GM12878 (cell line): ENCODE data around the gene PDE6D. TPM values are rescaled to one million over a fixed set of nuclear protein-coding genes. Genes with fewer than 3 reads are reported as not detected.
"Not testable (repeated sequence)": the region's sequence is repeated elsewhere in the genome, so short reads cannot be mapped to it uniquely, and the experiment has no call there.

Experiments used
- ATAC-seq: fragments of 200-7000 bp; cut with Tn5 transposase; 3 replicates; pipeline ENCODE4 v1.9.1; 2020; ENCODE audit warnings: mild to moderate bottlenecking, moderate library complexity
- BruUV-seq: library from RNA; stranded (reverse); fragments of 400-500 nt; replicated peaks from 2 replicates; lab custom pipeline; 2021; lab: Mats Ljungman, UMichigan
- CTCF ChIA-PET: fragments of 300-600 bp; sonication (Branson Sonifier 250); formaldehyde crosslinking; extraction: SDS; loops from one replicate; lab custom pipeline; 2021; ENCODE audit warnings: inconsistent platforms; lab: Yijun Ruan, JAX
- POLR2A ChIA-PET: fragments of 350-600 bp; formaldehyde crosslinking; extraction: SDS; loops from one replicate; lab custom pipeline; 2021; ENCODE audit warnings: inconsistent platforms; lab: Charles Lee
- RAD21 ChIA-PET: fragments of 300-600 bp; sonication (Branson Sonifier 250); formaldehyde crosslinking; loops from one replicate; lab custom pipeline; 2023; ENCODE audit warnings: antibody characterized with exemption; ENCODE audit not compliant: unreplicated experiment; lab: Charles Lee
- SMC1A ChIA-PET: fragments of 300-600 bp; sonication (Branson Sonifier 250); formaldehyde crosslinking; loops from one replicate; lab custom pipeline; 2023; ENCODE audit not compliant: unreplicated experiment, uncharacterized antibody; lab: Charles Lee
- DNase-seq: peaks from one replicate; pipeline ENCODE4 v3.0.0-alpha.2; 2011; ENCODE audit warnings: low read depth, low spot score
- FAIRE-seq: peaks from 3 replicates; lab custom pipeline; 2011; peaks lifted over from hg19 to GRCh38; lab: Jason Lieb, UNC
- H2AFZ ChIP-seq: 2 replicates; pipeline ENCODE4 v1.6.0; 2011; ENCODE audit warnings: low read depth, low read length, control low read depth; ENCODE audit not compliant: control insufficient read depth
- H3K27ac ChIP-seq: 2 replicates; pipeline ENCODE4 v1.5.1; 2011; ENCODE audit warnings: control low read depth; ENCODE audit not compliant: control insufficient read depth, insufficient read depth
- H3K27me3 ChIP-seq, 2 experiments: replicated peaks in 1 of 2; 2 replicates each; pipeline versions ENCODE4 v1.6.0 to v1.6.1; 2011; ENCODE audit warnings: low read length in 1 of 2; ENCODE audit not compliant: control insufficient read depth in 2 of 2, insufficient read depth in 2 of 2
- H3K36me3 ChIP-seq, 2 experiments: 2 replicates each; pipeline ENCODE4 v1.5.1; 2011; ENCODE audit warnings: low read length in 1 of 2; ENCODE audit not compliant: control insufficient read depth in 2 of 2, insufficient read depth in 2 of 2
- H3K4me1 ChIP-seq: 2 replicates; pipeline ENCODE4 v1.6.1; 2011; ENCODE audit warnings: mild to moderate bottlenecking, low read length, moderate library complexity, mixed read lengths; ENCODE audit not compliant: control insufficient read depth, insufficient read depth
- H3K4me2 ChIP-seq: 2 replicates; pipeline ENCODE4 v1.6.0; 2011; ENCODE audit warnings: control low read depth; ENCODE audit not compliant: control insufficient read depth, insufficient read depth
- H3K4me3 ChIP-seq: fragments of 200-600 bp; sonication (generic); 2 replicates; pipeline ENCODE4 v1.5.1; 2016
- H3K79me2 ChIP-seq: 2 replicates; pipeline ENCODE4 v1.6.0; 2011; ENCODE audit warnings: low read length; ENCODE audit not compliant: control insufficient read depth, insufficient read depth
- H3K9ac ChIP-seq: 2 replicates; pipeline ENCODE4 v1.8.0; 2011; ENCODE audit warnings: low read length, control low read depth, mixed read lengths; ENCODE audit not compliant: control insufficient read depth, insufficient read depth
- H3K9me3 ChIP-seq: replicated peaks from 3 replicates; pipeline ENCODE4 v1.5.1; 2011; ENCODE audit warnings: mild to moderate bottlenecking, low read length; ENCODE audit not compliant: control insufficient read depth, insufficient read depth
- H4K20me1 ChIP-seq: 2 replicates; pipeline ENCODE4 v1.6.0; 2011; ENCODE audit not compliant: control insufficient read depth, insufficient read depth
- BHLHE40 ChIP-seq, 2 experiments: fragments of 450-650 bp in 1 of 2; IDR thresholded peaks; 2 replicates each; pipeline ENCODE4 v1.6.1; 2011 to 2017; ENCODE audit warnings: low read depth in 2 of 2, borderline replicate concordance in 1 of 2, improper control_type of control experiment in 1 of 2, low read length in 1 of 2, mild to moderate bottlenecking in 1 of 2
- ETV6 ChIP-seq, 2 experiments: fragments of 450-650 bp in 1 of 2; IDR thresholded peaks in 1 of 2; conservative IDR thresholded peaks in 1 of 2; 2 replicates each; pipeline ENCODE4 v1.6.1; 2014; ENCODE audit warnings: antibody characterized with exemption in 1 of 2, borderline replicate concordance in 1 of 2, low read depth in 1 of 2, mild to moderate bottlenecking in 1 of 2, moderate library complexity in 1 of 2
- RAD51 ChIP-seq: fragments of 450-650 bp; IDR thresholded peaks from 2 replicates; pipeline ENCODE4 v1.6.1; 2016; ENCODE audit warnings: moderate library complexity, mild to moderate bottlenecking, inconsistent platforms
- ZNF274 ChIP-seq: IDR thresholded peaks from one replicate; pipeline ENCODE4 v1.8.0; 2011; ENCODE audit not compliant: insufficient read length, insufficient read depth
- WGBS: methylation state at CpG from one replicate; pipeline ENCODE4 v1.1.6; 2016; ENCODE audit warnings: low lambda C conversion rate; ENCODE audit not compliant: insufficient replicate concordance, insufficient coverage; ENCODE audit errors: missing lambda C conversion rate; 5-methylcytosine and 5-hydroxymethylcytosine counted together
- in situ Hi-C: fragments of 300-500 bp; cut with MboI; formaldehyde crosslinking; loops from 9 replicates; pipeline ENCODE4 v1.14.3; 2018; ENCODE audit warnings: mixed read lengths
- intact Hi-C: fragments of 100-400 bp; cut with micrococcal nuclease; formaldehyde crosslinking; loops from one replicate; pipeline ENCODE4 v1.14.2; 2022; ENCODE audit not compliant: unreplicated experiment
- polyA plus RNA-seq, 11 experiments: library from polyadenylated mRNA; depleted of rRNA in 4 of 11; unstranded in 6 of 11; stranded (reverse) in 5 of 11; fragments of >200 nt; fragmentation: Nextera tagmentation in 4 of 11; fragmentation: Illumina TruSeq in 1 of 11; extraction: Ambion mirVana in 4 of 11; extraction: Trizol in 1 of 11; gene quantifications; 1 replicate in 1 of 11; 2 replicates in 10 of 11; pipeline versions ENCODE4 v1.2.1 to v1.2.3, GENCODE V29; 2011 to 2016; ENCODE audit warnings: inconsistent platforms in 2 of 11, missing spikeins in 2 of 11, low read depth in 1 of 11
- total RNA-seq, 4 experiments: library from RNA; depleted of rRNA in 3 of 4; stranded (reverse); fragments of >200 nt in 3 of 4; fragmentation: Illumina TruSeq in 1 of 4; extraction: Trizol in 1 of 4; gene quantifications; 2 replicates each; pipeline versions ENCODE4 v1.2.1 to v1.2.3, GENCODE V29; 2013 to 2021

PDE6D gene
- total and polyA plus RNA-seq, 10 of the 15 experiments (the other 5 are each of a cell fraction or from before 2014, with no cell fraction given), result 8.2 to 69.4 (median 56.2) TPM

- TF ChIP-seq BHLHE40 (IDR thresholded peaks at IDR 0.05; ENCODE audit: borderline replicate concordance in 1 of 2, low read depth in 2 of 2, low read length in 1 of 2), result no peak
- no peak for TF ChIP-seq ETV6 (conservative IDR thresholded peaks at IDR 0.05 in 1 of 2, IDR thresholded peaks at IDR 0.05 in 1 of 2; ENCODE audit: borderline replicate concordance in 1 of 2, low read depth in 1 of 2)
- no peak for TF ChIP-seq RAD51
- no peak for TF ChIP-seq ZNF274
These were observed 29.9 kb downstream of the PDE6D start (continued) for GRCh38 chr2:231751042-231751815.

GRCh38 chr2:231749016-231749415 is 32.1 kb downstream of the PDE6D start:
- not testable (repeated sequence) for DNase-seq, BruUV-seq

GRCh38 chr2:231748153-231748896 is 32.8 kb downstream of the PDE6D start:
- H3K4me2 ChIP-seq, H3K27ac ChIP-seq, H3K9me3 ChIP-seq, RAD21 ChIA-PET, H3K4me3 ChIP-seq, in situ Hi-C loops, ATAC-seq, H3K9ac ChIP-seq, H3K36me3 ChIP-seq, H2AFZ ChIP-seq, H4K20me1 ChIP-seq, BruUV-seq, intact Hi-C loops, POLR2A ChIA-PET, H3K27me3 ChIP-seq, H3K4me1 ChIP-seq, DNase-seq, H3K79me2 ChIP-seq, FAIRE-seq: not testable (repeated sequence)
- ChIA-PET SMC1A (interaction anchor here (0.7 kb wide), 1 partner anchor 13 kb away, joined by 3 read pairs; no protein-coding TSS in a partner anchor), CTCF (interaction anchor here (0.5 kb wide), 1 partner anchor 716 kb away, joined by 3 read pairs; no protein-coding TSS in a partner anchor)
- 56% methylated on average over 6 of the region's 6 CpGs for WGBS

More at GRCh38 chr2:231749016-231749415, 32.1 kb downstream of the PDE6D start:
- H3K4me3 ChIP-seq, H3K79me2 ChIP-seq, H3K9me3 ChIP-seq, H2AFZ ChIP-seq, H3K27ac ChIP-seq, in situ Hi-C loops, H3K27me3 ChIP-seq, ATAC-seq, H4K20me1 ChIP-seq, H3K36me3 ChIP-seq, H3K4me2 ChIP-seq, RAD21 ChIA-PET, H3K4me1 ChIP-seq, H3K9ac ChIP-seq, intact Hi-C loops, FAIRE-seq: not testable (repeated sequence)
- ChIA-PET POLR2A (interaction anchor here (0.7 kb wide), 2 partner anchors 33 to 1912 kb away, joined by 3 to 4 read pairs; no protein-coding TSS in a partner anchor), SMC1A (interaction anchor here (0.7 kb wide), 1 partner anchor 14 kb away, joined by 3 read pairs; no protein-coding TSS in a partner anchor), CTCF (interaction anchor here (0.5 kb wide), 1 partner anchor 716 kb away, joined by 3 read pairs; no protein-coding TSS in a partner anchor)
- 94% methylated on average over 10 of the region's 10 CpGs for WGBS
